HG03196 (cell line): ENCODE measurements around the gene CERK.

Experiments
- ATAC-seq: cut with Tn5 transposase; IDR thresholded peaks from one replicate; pipeline ENCODE4 v1.9.1; 2021; ENCODE audit not compliant: unreplicated experiment

The CERK gene

DNA sequence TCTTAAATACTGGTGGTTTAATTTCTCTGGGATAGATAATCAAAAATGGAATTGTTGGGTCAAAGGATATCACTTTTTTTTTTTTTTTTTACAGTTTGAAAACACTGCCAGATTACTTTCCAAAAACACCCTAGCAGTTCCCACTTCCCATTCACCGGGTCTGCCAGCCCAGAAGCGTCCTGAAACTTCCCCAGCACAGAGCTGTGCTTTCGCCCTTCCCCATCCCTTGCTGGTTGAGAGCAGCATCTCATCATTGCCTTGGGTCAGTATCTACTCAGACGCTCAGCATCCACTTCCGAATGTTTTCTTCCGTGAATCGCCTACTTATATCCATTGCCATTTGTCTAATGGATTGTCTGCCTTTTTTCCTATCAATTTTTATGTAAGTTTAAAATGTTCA is 5.5 kb downstream of the CERK start:
- no peak for ATAC-seq

DNA sequence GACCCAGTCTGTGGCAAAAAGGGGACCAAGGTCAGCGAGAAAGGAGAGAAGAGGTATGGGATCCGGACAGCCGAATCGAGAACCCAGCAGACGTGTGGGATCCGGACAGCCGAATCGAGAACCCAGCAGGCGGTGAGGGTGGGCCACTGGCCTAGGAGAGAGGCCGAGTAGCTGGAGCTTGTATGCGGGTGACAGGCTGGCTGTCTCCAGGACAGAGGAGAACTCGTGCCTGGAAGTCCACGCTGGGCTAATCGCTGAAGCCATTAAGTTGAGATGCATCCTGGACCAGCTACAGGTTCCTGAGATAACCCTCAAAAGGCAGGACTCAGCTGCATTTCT is 6.0 kb downstream of the CERK start:
- ATAC-seq: no peak

DNA sequence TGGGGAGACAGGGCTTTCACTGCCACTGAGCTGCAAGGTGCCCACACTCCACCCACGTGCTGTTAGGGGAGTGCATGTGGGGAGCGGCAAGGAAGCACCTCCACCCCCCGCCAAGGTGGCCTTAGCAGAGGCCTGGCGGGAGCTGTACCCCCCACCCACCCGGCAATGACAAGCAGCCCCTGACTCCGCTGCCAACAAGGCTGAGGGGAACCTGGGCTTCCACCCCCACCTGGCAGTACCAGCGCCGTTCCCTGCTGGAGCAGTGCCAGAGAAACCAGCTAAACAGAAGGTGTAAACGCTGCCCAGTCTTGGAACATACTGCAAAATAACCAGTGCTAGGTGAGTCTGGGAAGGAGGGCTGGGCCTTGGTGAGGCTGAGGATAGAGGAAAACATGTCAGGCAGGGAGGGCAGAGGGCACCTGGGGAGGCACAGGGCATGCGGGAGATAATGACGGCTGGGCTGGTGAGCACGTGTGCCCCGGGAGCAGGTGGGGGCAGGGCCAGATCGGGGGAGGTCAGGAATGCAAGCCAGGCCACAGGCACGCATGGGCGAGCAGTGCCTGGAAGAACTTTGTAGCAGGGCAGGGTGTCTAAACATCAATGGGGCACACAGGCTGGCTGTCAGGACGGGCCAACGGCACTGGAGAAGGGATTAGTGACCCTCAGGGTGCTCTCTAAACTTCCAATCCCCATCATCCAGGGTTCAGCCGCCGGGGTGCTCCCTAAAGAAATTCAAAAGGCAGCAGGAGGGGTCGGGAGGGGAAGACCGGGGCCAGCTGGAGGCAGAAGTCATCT is 6.6 kb downstream of the CERK start:
- ATAC-seq: no peak

DNA sequence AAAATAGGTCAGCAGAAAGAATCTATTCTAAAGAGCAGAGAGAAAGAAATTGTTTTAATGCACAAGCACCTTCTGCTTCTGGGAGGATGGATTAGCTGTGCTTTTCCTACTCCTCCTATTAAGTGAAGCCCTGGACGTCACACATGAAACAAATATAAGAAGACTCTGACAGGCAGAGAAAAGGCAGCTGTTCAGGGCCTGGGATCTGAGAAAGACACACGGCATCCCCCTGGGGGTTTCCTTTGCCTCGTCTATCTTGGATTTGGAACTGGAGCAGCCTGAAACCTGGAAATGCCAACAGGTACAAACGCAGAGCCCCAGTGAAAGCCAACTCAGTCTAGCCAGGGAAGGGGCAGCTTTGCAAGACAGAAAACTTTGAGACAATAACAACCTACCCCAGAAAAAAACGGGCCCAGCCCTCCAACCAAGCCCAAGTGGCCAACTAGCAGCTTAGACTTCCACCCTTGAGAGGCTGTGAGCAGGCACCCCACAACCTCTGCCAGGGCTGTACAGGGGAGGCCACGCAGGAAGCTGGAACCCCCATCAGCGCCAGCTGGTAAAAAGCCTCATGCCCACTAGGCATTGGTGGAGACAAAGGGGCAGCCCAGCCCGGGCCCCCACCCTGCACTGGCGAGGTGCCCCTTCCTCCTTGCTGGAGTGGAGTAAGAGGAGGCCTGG is 7.3 kb downstream of the CERK start:
- no peak for ATAC-seq

DNA sequence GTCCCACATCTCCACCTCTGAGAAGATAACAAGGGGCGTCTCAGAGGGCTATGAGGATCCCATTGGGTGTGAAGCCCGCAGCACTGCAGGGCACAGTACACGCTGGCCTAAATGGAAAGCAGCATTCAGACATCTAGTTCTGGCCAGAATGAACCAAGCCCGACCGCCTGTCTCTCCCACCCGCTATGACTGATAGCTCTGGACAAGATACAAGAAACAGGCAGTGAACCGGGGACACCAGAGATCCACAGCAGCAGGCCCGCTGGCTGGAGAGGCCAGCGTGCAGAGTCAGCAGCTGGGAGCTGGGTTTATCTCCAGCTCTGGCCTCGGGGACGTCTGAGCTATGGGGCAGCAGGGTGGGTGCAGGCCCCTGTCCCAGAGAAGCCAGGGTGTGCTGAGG is 9.6 kb downstream of the CERK start:
- ATAC-seq: no peak

DNA sequence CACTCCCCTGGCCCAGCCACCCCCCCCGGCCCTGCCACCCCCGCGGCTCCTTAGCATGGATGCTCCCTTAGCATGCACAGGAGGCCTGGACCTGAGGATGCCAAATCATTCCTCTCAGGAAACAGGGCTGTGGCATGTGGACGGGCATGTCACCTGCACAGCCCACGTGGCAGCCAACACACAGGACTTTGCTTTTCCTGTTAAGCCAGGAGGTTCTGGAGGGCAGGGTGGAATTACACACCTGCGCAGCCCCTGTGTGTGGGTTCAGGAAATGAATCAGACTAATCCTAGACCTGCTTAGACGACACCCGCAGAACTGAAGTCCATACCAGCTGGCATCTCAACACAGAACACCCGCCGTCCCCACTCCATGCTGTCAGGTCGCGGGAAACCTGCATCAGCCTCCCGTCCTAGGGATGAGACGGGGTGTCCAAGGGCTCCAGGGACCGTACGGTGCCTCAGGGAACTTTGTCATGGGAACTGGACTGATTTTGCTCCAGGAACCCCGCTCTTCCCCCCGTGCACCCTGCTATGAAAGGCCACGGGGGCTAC is 10.2 kb downstream of the CERK start:
- no peak for ATAC-seq

DNA sequence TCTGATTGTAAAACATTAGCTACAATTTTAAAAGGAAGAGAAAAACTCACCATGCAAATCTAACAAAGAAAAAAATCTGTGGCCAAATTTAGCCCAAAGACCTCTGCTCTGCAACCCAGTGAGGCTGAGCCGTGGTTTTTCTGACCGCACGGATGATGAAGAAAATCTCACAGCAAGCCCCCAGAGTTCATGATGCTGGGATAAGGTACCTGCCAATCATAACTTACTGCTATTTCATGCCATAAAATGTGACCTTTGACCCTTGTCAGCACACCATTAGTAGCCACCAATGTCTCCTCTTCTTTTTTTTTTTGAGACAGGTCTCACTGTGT is 11.1 kb downstream of the CERK start:
- ATAC-seq: no peak

DNA sequence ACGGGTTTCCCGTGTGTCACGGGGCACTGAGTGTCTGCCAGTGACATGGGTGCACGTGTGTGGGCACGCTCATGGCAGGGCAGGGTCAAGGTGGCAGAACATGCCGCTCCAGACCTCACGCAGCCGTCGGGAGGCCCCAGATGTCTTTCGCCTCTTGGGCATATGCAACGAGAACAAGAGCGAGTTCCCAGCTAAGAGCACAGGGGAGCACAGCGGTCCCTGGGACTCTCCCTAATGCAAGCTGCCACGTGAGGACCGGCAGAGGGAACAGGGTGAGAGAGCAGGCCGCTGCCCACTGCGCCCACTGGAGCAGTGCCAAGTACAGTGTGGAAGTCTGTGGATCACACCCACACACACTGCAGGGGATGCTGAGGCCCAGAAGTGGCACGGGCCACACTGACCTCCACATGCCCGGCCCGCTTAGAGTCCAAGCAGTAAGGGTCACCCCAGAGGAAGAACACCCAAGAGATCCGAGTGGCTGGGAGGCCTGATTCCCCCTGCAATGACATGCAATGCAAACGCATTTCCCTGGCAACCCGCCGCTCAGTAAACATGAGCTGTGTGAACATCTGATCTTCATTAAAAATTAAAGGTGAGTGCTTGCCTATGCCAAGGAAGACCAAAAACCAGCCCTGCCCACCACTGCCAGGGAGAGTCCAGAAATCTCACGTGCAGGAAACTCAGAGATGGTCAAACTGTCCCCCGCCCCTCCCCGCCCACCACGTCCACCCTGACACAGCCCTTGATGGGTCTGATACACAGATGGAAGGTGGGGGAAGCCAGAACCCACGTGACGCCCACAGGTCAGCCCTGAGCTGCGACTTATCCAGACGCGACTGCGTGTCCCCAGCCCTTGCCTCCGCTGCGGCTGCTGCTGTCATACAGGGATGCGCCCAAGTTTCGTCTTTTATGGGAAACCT is 11.7 kb downstream of the CERK start:
- ATAC-seq: no peak

DNA sequence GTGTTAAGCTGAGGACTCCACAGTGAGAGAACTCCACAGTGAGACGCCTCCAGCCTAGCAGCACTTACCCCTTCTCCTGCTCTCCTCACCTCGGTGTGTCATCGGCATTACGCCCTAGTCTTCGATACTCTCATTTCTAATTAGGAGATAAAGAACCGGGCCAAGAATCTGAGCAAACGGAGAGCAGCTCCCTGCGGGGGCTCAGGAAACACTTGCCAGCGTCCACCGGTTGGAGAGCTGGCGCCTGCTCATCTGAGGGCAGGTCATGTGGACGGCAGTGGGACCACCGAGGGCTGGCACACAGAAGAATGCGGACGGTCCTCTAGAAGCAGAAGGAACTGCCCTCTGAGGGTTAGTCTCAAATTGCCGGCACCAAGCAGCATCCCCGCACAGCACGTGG is 13.0 kb downstream of the CERK start:
- ATAC-seq: no peak

DNA sequence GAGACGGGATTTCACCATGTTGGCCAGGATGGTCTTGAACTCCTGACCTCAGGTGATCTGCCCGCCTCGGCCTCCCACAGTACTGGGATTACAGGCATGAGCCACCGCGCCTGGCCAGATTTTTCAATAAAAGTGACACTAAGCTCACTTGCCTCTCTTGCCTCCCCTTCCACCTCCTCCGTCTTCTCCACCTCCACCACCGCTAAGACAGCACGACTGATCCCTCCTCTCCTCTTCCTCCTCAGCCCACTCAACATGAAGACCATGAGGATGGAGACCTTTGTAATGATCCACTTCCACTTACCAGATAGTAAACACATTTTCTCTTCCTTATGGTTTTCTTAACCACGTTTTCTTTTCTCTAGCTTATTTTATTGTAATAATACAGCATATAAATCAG is 14.2 kb downstream of the CERK start:
- no peak for ATAC-seq

DNA sequence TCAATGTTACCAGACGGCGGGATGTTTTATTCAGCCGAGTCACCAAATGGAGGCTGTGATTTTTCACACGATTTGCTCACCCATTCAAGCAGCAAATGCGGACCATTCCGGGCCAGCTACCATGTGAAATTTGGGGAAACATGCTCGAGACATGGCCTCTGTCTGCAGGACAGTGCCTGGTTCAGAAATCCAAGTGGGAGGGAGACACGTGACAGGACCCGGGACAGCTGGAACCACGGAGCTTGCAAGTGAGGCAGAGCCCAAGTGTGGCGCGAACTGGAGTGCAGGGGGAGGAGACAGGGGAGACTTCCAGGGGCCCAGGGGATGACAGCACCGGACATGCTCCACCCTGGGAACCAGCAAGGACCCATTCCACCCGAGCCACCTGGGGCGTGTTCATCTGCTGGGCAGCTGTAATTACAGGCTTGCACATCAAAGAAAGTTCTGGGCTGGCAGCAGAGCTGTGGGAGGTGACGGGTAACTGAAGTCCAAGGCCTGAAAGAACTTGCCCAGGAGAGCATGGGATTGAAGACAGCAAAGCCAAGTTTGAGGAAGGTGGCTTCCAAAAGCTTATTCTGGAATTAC is 16.5 kb downstream of the CERK start:
- ATAC-seq: no peak

DNA sequence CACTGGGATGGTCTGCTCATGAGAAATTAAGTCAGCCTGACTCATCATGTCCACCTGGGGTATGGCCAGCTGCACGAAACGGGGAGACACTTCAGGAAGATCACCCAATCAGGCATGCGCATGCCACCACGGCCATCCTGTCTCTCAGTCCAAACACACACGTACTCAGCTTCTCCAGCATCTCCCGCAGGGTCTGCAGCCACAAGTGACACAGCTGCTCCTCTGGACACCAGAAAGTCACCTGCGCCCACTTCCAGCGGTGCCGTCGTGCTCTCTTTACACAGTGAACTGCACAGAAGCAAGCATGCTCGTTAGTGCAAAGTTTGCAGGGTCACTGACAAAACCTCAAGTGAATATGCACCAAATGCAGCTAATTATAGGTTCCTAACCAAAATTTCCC is 18.1 kb downstream of the CERK start:
- ATAC-seq: no peak

DNA sequence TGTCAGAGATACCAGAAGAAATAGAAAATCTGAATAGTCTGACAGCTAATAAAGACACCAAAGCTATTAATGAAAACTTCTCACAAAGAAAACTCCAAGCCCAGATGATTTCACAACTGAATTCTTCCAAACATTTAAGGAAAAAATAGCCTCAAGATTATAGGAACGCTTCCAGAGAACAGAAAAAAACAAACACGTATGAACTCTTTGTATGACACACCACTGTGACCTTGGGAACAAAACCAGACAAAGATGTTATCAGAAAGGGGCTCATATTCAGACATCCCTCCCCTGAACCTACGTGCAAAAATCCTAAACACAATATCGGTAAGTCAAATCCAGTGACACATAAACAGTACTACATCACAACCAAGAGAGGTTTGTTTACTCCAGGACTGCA is 23.5 kb downstream of the CERK start:
- no peak for ATAC-seq

DNA sequence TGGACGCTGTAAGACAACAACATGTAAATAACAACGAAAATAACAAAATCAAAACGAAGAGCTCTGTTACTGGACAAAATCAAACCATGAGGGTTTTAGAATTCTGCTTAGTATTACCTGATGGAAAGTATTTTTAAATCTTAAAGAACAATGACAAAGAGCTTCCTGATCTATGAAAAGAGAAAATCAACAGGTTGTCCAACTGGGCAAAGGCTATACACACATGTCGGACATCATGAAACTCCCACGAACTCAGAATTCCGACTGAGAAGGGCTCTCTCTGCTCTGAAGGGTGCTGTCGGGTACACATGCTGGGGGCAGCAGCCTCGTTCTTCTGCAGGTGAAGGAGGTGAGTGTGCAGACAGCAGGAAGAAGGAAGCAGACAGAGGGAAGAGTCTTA is 25.8 kb downstream of the CERK start:
- no peak for ATAC-seq

DNA sequence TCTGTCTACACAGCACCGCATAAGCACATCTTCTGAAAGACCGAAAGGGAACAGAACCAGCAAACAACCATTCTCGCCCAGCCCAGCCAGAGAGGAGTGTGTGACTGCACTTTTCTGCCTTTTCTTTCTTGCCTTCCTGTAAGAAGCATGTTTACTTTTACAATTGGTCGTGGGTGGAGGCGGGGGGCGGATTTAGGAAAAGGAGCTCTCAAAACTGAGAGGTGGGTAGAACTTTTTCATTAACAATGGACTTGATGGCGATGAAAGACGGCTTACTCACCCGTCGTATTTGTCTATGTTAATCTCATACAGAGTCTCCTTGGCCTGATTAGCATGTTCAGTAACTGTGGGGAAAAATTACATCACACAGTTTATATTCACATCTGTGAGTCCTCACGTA is 27.2 kb downstream of the CERK start:
- ATAC-seq: no peak

DNA sequence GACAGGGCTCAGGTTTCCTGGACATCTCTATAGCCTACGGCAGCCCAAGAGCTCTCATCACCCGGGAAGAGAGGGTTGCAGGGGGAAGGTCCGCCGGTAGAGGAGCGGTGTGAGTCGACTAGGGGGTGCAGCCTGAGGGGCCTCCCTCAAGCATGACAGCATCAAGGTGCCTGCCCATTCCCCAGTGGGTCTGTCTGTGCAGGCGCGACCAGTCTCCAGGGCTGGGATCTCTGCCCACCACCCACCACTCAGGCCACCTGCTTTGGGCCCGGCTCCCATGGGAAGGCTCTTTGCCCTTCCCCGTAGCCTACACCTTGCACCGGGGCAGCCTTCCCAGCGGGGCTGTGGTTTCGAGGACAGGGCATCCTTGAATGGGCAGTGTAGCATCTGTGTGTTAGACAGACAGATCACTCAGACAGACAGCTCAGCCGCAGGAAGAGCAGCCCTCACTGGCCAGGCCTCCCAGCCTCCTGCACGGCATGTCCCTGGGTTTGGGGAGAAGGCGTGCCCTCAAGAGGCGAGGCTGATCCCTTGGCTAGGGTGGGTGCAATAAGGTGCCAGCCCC is 29.2 kb downstream of the CERK start:
- no peak for ATAC-seq

DNA sequence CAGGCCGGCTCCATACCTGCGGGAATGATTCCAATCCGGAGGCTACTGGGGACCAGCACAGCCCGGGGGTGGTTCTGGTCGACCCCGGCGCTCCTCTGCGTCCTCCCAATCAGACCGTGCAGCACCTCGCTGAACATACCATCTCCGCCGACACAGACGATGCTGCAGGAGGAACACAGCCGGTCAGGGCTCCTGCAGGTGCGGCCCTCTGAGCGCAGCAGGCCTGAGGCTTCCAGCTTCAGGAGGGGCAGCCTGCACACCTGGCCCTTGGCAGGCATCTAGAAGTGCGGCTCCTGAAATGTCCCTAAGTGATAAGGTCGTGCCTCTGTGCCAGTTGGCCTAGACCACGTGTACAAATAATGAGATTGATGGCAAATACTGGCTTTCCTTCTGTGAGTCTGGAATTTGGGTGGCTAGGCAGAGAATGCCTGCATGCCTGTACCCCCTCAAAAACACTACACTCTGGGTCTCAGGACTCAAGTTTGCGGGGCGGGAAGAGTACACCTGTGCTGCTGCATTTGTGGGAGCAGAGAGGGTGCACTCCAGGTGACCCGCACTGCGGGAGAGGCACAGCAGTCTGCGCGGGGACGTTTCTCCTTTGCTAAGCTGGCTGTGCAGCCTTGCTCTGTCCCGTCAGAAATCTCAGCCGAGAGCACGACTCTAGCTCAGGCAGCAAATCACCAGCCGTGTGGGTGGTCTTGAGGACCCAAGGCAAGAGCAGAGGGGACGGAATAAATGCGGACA is 30.1 kb downstream of the CERK start:
- no peak for ATAC-seq

DNA sequence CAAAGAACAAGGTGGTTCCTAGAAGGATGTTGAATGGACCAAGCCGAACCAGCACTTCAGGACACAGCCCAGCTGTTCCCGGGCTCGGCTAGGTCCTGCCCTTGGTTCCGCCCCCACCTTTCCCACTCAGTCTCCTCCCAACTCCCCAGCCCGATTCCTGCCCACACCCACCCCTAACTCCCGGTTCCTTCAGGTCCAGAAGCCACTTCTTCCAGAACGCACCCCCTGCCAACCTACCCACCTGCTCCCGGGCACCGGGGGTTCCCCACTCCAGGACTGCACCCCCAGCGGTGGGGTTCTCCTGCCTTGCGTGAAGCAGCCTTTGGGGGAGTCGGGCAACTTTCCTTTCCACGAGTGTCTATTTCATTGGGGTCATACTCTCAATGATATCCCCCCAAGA is 30.7 kb downstream of the CERK start:
- ATAC-seq: no peak

DNA sequence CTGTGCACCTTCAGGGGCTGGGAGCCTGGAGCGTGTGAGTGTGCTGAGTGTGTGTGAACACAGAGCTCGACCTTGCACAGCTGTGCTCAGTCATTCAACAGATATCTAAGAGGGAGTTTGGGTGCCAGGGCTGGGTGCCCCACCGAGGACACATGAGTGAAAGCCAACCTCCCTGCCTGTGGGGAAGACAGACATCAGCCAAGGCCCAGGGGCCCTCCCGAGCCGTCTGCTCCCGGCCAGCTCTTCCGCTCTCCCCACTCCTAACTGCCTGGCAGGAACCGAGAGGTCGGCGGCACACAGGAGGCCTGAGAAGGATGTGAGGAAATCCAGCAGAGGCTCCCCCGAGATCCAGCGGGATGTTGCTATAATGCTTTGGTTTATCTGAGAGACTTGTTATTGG is 32.0 kb downstream of the CERK start:
- no peak for ATAC-seq

DNA sequence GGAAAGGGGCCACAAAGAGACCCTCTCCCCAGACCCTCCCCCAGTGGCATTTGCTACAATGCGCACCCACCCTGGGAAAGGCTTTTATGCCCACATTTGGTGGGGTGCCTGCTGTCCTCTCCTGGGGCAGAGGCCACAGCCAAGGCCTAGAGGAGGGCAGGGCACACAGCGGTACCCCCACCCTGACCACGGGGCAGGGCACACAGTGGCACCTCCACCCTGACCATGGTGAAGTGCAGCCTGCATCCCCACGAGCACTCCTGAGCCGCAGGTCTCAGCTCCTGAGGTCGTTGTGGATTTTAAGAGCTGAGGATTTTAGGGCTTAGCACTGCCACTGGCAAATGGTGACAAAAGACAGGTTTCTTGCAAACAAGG is 34.1 kb downstream of the CERK start:
- no peak for ATAC-seq
